ENCODE measurements around the gene CORO2B.

- TF ChIP-seq CTCF (IDR thresholded peaks at IDR 0.05), result no peak
- no peak for TF ChIP-seq POLR2A (IDR thresholded peaks at IDR 0.05)
These were observed 38.2 kb downstream of the CORO2B start for GRCh38 chr15:68617001-68617400.
